EL (cell line): ENCODE data around the gene EPHB6.

Experiments used
- DNase-seq: peaks from one replicate; pipeline ENCODE4 v3.0.0-alpha.2; 2016

The EPHB6 gene, protein sequence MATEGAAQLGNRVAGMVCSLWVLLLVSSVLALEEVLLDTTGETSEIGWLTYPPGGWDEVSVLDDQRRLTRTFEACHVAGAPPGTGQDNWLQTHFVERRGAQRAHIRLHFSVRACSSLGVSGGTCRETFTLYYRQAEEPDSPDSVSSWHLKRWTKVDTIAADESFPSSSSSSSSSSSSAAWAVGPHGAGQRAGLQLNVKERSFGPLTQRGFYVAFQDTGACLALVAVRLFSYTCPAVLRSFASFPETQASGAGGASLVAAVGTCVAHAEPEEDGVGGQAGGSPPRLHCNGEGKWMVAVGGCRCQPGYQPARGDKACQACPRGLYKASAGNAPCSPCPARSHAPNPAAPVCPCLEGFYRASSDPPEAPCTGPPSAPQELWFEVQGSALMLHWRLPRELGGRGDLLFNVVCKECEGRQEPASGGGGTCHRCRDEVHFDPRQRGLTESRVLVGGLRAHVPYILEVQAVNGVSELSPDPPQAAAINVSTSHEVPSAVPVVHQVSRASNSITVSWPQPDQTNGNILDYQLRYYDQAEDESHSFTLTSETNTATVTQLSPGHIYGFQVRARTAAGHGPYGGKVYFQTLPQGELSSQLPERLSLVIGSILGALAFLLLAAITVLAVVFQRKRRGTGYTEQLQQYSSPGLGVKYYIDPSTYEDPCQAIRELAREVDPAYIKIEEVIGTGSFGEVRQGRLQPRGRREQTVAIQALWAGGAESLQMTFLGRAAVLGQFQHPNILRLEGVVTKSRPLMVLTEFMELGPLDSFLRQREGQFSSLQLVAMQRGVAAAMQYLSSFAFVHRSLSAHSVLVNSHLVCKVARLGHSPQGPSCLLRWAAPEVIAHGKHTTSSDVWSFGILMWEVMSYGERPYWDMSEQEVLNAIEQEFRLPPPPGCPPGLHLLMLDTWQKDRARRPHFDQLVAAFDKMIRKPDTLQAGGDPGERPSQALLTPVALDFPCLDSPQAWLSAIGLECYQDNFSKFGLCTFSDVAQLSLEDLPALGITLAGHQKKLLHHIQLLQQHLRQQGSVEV

DNA sequence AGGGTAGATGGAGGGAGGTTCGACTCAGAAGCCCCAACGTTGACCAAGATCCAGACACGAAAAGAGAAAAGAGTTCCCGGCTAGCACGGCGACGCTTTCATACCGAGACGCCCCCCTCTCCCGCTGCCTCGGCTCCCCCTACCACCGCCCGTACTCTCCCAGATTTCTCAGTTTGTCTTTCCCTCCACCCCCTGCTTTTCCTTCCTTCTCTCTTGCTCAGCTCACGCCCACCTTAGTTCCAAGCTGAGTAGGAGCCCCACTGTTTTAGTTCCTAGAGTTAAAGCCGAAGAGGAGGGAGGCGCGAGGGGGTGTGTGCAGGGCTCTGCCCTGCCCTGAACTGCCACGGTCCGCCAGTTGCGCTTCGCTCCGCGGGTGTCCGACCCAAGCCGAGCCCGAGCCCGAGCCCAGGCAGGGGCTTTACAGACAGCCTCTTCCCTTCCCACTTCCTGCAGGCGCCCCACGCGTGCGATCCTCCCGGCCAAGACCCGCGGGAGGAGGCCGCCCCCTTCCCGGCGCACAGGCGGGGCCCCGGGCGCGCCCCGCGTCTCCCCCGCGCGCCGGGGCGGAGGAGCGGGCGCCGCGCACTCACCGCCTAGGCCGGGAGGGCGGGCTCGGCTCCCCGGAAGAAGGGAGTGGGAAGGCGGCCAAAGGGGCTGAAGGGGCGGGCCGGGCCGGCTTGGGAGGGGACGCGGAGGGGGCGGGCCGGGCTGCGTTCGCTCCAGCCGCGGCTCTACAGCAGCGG is at the start of gene EPHB6:
TSS of gene EPHB6 (plus strand) at position 705 of the 742 bp plus-strand sequence. CDS start 8,152 bp downstream, outside the sequence.
- DNase-seq, result peak; percentile 62

DNA sequence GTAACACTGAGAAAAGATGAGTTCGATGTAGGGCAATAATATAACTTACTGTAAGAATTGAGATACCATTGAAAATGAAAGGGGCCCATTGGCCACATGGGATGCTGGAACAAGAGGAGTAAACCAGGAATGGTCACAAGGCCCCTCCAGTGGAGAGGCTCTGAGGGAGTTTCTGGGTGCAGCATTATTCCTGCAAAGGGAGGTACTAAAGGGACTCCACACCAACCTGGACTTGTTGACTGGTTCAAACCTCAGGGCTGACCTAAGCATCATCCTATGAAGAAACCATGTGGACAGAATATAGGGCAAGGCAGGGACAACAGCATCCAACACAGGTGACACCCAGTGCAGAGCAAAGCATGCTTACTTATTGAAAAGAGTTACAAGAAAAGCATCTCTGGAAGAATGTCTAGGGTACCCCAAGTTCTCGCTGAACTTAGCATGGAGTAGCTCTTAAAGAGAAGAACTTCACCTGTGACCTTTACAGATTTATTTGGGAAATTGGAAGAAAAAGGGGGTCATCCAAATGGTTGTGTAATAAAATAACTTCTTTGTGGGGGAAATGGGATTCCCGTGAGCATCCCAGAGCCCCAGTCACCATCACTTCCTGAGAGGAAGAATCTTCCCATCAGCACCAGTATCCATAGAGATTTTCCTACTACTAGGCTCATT is 49.4 kb upstream of the EPHB6 start:
- DNase-seq, result no peak

DNA sequence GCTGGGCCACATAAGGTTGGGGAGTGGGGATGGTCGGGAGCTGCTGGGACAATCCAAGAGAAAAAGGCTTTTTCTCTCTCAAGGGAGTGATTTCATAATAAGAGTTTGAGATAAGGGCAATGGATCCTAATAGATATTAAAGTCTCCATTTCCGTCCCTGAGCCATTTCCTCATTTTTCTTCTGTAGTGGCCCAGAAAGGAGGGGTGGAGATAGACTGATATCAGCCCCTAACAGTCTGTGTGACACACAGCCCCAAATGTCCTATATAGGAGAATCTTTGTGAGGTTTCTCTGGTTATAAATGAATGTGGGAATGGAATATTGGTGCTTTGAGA is 48.9 kb upstream of the EPHB6 start:
- no peak for DNase-seq

DNA sequence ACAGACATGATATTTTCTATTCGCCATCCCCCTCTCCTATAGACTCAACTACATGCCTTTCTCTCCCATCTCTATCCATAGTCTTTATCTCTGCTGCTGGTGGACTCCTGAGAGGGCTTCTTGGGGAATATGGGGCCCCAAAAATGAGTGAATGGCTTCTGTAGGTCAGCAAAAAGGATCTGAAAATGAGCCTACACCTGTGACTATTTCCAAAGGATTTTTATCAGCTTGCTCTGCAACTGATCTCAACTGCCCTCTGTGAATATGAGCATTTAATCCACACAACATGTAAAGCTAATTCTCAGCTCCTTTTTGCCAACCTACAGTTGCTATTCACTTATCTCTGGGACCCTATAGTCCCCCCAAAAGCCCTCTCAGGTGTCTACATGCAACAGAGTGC is 47.9 kb upstream of the EPHB6 start:
- no peak for DNase-seq

DNA sequence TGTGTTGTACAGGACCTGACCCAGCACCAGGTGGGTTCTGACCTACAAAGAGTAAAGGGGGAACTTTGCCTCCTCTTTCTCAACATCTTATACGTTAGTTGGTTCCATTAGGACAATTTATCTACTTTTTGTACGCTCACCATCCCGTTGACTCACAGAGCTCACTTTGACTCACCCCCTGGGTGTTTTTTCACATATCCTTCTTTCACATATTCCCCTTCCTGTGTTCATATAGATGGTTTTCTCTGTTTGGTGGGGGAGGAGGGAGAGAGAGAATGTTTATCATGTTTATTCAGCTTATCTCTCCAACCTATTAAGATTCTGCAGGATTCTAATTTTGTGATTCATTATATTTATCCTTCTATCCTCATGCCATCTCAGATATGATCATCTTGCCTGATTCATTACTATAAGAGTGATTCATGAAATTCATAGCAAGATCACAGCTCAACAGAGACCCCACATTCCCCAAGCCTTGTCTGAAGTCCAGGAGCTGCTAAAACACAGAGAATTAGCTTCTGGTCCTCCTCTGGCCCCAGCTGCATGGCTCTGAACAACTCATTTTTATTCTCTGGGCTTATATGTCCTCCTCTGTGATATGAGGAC is 46.9 kb upstream of the EPHB6 start:
- peak; percentile 71 for DNase-seq

DNA sequence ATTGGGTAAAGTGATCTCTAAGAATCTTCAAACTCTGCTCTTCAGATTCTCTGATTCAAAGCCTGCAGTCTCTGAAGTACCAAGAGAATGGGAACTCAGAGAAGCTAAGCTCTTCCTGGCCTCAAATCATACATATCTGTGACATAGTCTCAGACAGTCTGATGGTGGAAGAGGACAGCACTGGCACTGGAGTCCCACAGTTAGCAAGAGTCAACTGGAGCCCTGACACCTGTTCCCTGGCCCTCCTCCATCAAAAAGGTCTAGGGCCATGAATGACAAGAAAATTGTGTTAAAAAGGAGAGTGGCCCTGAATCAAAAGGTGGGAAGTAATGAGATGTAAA is 46.4 kb upstream of the EPHB6 start:
- no peak for DNase-seq

DNA sequence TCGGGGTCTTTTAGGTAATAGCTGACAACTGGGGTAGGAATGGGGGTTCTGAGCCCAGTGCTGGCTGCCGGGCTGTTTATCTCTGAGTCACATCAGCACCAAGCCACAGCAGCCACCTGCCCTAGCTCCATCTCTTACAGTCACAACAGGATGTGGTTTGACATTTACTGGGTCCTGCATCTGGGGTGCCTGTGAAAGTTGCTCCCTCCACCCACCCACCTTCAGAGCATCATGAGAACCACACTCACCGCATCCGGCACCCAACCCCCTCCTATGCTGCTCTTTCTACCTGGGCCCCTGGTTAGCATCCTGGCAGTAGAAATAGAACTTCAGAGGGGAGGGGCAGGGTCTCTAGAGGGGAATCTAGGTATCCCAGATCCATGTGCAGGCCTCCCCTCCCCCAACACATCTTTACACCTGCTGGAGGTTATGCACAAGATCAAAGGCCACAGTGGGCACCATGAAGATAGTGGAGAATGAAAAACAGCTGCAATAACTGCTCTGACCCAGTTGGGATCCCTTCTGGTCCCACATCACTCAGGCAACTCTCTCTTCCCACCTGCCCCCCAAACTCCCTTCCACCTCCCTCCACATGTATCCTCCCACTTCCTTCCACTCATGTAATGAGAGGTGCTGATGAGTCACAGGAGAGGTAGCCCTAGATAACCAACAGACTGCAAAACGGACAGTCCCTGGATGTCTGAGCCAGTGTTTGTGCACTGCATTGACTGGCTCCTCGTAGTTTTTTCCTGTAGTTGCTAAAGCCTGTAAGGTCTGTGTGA is 45.9 kb upstream of the EPHB6 start:
- DNase-seq, result peak; percentile 68

DNA sequence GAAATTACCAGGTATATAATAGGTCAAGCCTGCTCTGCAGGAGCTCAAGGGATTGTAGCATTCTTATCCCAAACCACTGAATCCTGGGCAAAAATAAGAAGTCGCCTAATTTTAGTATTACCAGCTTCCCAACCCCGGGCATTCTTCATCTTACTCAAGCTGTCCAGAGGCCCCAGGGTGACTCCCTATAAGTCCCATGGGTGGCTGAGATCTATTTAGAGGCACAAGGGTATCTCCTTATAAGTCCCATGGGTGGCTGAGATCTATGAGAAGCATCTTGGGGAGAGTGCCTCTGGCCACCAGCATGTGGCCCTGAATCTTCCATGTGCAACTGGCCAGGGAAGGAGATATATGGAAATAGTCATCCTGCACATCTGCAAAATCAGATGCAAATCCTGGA is 45.2 kb upstream of the EPHB6 start:
- no peak for DNase-seq

DNA sequence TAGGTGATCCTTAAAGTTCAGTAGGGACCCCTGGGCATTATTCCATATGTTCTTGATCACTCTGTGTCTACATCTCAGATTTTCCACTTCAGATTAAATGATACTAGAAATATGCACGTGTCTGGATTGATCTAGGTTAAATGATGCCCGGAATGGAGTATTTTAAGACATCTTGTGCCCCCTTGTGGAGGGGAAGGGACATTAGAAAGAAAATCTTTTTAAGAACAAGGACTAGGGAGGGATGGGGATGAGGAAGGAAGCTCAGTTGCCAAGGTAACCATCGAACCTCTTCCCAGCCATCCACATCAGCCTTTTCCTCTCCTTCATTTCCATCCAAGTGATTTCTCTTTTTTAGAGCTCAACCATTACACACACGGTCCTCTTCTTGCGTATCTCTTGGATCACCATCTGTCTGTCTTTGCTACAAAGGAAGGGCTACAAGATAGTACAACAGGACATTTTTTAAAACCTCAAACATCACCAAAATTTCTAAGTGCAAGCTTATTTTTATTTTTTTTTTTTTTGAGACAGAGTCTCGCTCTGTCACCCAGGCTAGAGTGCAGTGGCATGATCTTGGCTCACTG is 43.6 kb upstream of the EPHB6 start:
- DNase-seq, result peak; percentile 63

DNA sequence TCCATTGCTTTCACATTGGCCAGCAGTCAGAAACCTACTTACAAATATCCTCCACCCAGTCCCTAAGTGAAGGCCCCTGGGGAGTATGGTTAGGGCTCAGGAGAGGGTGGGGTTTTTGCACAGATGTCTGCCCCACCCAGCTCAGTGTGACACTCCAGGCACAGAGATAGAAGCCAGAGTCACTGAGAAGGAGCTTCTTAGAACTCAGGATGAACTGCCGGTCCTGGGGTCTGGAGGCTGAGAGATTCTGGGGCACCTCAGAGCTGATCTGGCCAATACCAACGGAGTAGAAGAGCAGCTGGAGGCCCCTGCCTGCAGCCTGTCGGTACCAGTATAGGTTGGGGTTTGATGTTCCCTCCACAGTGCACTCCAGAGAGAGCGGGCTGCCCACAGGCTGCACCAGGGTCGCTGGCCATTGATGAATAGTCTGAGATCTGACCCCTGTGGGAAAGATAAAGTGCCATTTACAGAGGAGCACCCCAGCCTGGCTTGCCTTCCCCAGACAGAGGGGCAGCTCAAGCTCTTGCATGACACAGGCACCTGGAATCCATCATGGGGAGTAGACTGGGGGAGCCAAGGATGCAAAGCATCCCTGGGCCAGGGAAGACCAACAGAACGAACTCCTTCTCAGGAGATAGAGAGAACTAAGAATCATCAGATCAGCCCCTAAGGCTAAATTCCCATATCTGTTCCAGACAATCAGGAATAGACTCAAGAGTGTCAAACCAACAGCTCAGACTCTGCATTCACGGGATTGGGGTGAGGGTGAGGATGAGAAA is 42.2 kb upstream of the EPHB6 start:
- DNase-seq, result peak; percentile 34

DNA sequence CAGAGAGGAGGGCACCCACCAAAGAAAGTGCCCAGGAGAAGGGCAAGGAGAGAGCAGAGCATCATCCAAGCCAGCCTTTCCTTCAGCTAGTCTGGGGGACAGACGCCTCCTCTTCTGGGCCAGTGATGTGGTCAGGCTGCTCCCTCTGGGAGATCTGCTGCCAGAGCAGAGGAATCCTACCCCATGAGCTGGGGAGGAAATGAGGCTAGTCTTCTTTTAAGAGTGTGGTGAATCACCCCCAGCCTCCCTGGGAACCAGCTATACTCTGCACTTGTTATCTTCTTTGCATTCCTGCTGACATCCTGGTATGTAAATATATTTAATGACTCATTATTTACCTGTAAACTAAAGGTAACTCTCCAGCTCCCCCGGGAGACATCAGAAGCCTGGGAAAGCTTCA is 41.6 kb upstream of the EPHB6 start:
- peak; percentile 81 for DNase-seq

DNA sequence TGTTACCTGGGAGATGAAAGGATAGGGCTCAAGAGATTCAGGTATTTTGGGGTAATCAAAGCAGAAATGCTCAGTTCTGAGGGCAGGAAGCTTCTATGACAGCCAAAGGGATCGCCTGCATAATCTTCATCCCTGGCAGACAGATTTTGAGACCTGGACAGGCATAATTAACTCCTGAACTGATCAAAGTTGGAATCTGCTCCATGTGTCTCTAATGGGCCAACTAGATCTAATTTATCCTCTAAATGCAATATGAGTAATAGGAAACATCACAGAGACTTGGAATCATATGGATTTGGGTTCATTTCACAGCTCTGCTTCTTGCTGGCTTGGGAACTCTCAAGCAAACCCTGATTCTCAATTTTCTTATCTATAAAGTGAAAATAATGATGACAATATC is 41.2 kb upstream of the EPHB6 start:
- no peak for DNase-seq

DNA sequence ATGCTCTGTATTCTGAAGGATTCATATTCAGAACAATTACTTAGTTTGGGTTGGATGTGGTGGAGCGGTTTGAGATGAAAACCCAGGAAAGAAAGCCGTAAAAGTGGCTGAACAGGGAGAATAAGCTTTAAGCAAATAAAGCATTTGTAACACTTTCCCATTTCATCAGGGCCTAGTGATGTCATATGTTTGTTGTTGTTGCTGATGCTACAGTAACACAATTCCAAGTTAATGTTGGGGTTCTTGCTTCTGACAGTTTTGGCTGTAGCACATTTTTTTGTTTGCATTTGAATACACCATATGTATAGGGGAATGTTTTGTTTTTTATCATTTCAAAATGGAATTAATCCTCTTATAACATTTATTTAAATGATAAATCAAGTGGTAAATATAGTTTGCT is 40.4 kb upstream of the EPHB6 start:
- no peak for DNase-seq

DNA sequence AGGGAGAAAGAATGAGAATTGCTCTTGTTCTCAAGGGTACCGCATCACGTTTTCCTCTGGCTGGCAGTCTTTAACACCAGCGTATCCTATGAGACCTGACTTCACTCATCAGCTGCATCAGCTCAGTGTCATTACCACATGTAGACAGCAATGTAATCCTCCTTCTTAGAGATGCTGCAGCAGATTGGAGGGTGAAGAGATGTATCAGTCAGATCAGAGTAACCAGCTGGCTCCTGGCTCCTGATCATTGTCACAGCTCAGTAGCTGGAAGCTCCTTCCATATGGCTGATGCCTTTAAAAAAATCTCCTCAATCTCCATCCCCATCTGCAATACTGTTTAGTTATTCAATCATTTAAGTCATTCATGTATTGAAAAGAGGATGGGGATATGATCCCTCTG is 39.7 kb upstream of the EPHB6 start:
- no peak for DNase-seq

DNA sequence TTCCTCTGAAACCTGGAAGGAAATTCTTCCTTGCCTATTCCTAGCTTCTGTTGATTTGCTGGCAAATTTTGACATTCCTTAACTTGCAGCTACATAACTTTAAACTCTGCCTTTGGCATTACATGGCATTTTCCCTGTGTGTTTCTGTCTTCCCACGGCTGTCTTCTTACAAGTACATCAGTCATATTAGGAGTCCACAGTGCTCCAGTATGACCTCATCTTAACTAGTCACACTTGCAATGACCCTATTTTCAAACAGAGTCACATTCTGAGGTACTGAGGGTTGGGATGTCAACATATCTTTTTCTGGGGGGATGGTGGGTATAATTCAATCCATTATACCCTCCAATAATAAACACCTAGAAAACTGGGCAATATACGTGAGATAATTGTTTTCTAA is 37.4 kb upstream of the EPHB6 start:
- no peak for DNase-seq

DNA sequence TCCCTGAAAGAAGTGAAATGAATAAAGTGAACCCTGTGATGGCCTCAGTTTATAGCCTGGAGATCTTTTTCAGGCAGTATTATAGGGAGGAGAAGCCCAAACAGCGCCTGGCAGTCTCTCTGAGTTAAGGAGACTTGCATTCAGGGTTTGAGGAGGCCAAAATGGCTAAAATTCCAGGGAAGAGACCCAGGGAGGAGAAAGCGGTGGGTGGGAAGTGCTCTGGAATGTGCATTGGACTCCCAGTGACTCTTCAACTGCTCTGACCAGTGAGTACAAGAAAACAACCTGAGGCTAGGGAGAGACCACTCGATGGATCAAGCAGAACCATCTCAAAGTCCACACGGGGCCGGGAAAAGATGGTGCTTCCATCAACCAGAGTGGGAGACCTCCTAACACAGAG is 35.3 kb upstream of the EPHB6 start:
- DNase-seq, result no peak

DNA sequence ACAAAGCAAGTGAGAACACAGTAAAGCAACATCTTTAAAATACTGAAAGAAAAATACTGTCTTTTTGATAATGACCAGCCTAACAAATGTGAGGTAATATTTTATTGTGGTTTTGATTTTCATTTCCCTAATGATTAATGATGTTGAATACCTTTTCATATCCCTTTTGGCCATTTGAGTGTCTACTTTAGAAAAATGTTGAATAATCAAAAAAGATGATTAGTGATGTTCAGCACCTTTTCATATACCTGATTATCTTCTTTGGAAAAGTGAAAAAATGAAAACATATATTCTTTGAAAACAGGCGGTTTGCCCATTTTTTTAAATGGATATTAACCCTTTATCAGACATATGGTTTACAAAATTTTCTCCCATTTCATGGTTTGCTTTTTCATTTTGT is 32.2 kb upstream of the EPHB6 start:
- no peak for DNase-seq

DNA sequence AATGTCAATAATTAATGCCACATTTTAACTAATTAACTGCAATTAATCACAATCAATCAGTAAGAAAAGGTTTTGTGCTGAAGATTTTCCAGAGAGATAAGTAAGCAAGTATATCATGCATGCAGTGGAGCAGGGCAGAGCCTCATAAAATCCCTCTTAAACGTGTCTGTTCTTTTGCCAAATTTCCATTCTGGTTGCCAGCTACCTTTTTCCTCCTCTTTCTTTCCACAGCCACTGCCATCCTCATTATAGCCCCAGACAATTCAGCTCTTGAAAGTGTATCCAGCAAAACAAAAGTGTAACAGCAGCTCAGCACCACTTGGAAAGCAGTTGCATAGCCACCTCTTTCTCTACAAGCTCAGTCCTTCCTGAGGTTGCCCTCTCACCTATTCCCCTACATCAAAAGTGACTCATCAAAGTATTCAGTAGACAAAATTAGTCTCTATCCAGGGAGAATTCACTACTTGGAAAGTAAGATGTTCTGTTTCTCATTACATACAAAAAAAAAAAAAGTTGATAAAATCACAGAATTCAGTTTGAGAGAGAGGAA is 26.9 kb upstream of the EPHB6 start:
- DNase-seq, result no peak

DNA sequence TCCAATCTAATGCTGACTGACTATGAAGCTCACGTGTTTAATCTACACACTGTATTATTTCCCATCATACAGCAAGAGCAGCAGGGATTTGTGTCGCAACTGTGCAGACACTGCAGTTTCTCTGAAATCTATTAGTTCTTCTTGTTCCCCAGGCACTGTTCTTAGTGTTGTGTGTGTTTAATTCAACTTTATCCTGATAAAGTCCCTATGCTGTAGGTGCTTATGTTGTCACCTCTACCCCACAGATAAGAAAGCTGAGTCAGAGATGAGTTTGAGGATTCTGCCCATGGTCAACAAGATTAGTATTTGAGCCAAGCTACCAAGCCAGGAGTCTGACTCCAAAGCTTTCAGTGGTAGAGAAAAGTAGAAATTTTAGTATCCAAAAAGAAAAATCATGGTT is 22.5 kb upstream of the EPHB6 start:
- no peak for DNase-seq
